Activated CD4-positive, alpha-beta T cell treated with anti-CD3 and anti-CD28 coated beads, Interleukin-2, Interleukin-4, amounts not matched to agents 100 ng/mL and 50 ng/mL, durations not matched to agents 16 hours and 8 hours (primary cell): ENCODE measurements around the gene INAFM2.

ENCODE experiments used
- DNase-seq: peaks from one replicate; pipeline ENCODE4 v3.0.0-alpha.2; 2020; ENCODE audit warnings: low spot score

INAFM2 gene

GRCh38 chr15:40306908-40307307 lies 16.6 kb upstream of the INAFM2 start:
- no peak for DNase-seq

- peak; percentile 65 for DNase-seq
Observed at GRCh38 chr15:40307421-40308211, 15.9 kb upstream of the INAFM2 start, which contains the start of gene PLCB2. Gene PLCB2, minus strand, starts transcription at chr15:40307935. Its CDS starts 263 bp downstream, at chr15:40307672.

- no peak for DNase-seq
Observed at GRCh38 chr15:40309344-40309862, 14.1 kb upstream of the INAFM2 start.

GRCh38 chr15:40310001-40310959 lies 13.2 kb upstream of the INAFM2 start:
- DNase-seq = peak; percentile 71

GRCh38 chr15:40310993-40311392 lies 12.5 kb upstream of the INAFM2 start:
- DNase-seq = no peak

- no peak for DNase-seq
Observed at GRCh38 chr15:40312370-40313158, 10.9 kb upstream of the INAFM2 start.

- DNase-seq = no peak
Observed at GRCh38 chr15:40313531-40314398, 9.7 kb upstream of the INAFM2 start.

- DNase-seq = no peak
Observed at GRCh38 chr15:40314723-40315276, 8.7 kb upstream of the INAFM2 start.

- no peak for DNase-seq
Observed at GRCh38 chr15:40316931-40317330, 6.6 kb upstream of the INAFM2 start.

- DNase-seq = no peak
Observed at GRCh38 chr15:40317580-40317979, 5.9 kb upstream of the INAFM2 start.

- no peak for DNase-seq
Observed at GRCh38 chr15:40320409-40320808, 3.1 kb upstream of the INAFM2 start.

GRCh38 chr15:40320931-40321371 lies 2.5 kb upstream of the INAFM2 start:
- peak; percentile 77 for DNase-seq

- DNase-seq = no peak
Observed at GRCh38 chr15:40322531-40323238, 807 bp upstream of the INAFM2 start.

GRCh38 chr15:40323953-40324937 lies 753 bp downstream of the INAFM2 start:
- no peak for DNase-seq

- no peak for DNase-seq
Observed at GRCh38 chr15:40325188-40325587, 1.7 kb downstream of the INAFM2 start.

- DNase-seq = no peak
Observed at GRCh38 chr15:40325700-40326099, 2.2 kb downstream of the INAFM2 start.

GRCh38 chr15:40327457-40327856 lies 4.0 kb downstream of the INAFM2 start:
- no peak for DNase-seq

- no peak for DNase-seq
Observed at GRCh38 chr15:40328176-40328575, 4.7 kb downstream of the INAFM2 start.

GRCh38 chr15:40328751-40329150 lies 5.3 kb downstream of the INAFM2 start:
- no peak for DNase-seq
